Fibroblast of lung (primary cell): ENCODE measurements around the gene SREBF1.

Experiments used
- EZH2 ChIP-seq: IDR thresholded peaks from 2 replicates; pipeline ENCODE4 v1.5.1; 2012; ENCODE audit warnings: low read length, control low read depth, mild to moderate bottlenecking; ENCODE audit errors: missing control alignments
- TF ChIP-seq, protein P1 (sequence below), 2 donors: IDR thresholded peaks in 1 of 2; conservative IDR thresholded peaks in 1 of 2; 1 replicate in 1 of 2; 2 replicates in 1 of 2; pipeline ENCODE4 v1.5.1; 2011 to 2012; ENCODE audit warnings: low read length in 2 of 2, control low read depth in 1 of 2, inconsistent platforms in 1 of 2, low read depth in 1 of 2, mild to moderate bottlenecking in 1 of 2

DNA sequence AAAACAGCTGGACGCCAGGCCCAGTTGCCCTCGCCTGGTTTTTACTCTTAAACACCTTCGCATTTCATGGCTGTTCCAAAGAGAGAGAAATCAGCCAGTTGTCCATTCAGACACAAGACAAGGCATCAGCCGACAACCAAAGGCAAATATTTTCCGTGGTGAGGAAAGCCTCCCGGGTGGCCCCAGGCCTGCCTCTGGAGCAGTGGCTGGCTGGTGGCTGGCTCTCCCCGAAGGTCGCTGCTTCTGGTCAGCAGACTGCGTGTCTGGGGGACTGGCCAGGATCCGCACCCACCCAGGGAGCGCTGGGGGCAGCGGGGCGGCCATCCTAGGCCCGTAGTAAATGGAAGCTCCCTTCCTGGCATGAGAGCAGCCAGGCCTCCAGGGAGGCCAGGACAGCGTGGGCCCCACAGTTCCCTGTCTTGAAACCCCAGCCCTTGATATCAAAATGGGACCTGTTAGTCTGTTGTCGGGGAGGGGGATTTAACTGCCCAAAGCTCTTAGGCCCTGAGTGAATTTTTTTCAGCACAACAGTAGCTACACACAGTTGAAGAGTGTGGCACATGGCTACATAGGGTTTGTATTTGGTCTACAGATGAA, 57.7 kb downstream of the SREBF1 start:
- no peak for TF ChIP-seq EZH2
- TF ChIP-seq, protein P1, sequence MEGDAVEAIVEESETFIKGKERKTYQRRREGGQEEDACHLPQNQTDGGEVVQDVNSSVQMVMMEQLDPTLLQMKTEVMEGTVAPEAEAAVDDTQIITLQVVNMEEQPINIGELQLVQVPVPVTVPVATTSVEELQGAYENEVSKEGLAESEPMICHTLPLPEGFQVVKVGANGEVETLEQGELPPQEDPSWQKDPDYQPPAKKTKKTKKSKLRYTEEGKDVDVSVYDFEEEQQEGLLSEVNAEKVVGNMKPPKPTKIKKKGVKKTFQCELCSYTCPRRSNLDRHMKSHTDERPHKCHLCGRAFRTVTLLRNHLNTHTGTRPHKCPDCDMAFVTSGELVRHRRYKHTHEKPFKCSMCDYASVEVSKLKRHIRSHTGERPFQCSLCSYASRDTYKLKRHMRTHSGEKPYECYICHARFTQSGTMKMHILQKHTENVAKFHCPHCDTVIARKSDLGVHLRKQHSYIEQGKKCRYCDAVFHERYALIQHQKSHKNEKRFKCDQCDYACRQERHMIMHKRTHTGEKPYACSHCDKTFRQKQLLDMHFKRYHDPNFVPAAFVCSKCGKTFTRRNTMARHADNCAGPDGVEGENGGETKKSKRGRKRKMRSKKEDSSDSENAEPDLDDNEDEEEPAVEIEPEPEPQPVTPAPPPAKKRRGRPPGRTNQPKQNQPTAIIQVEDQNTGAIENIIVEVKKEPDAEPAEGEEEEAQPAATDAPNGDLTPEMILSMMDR (conservative IDR thresholded peaks at IDR 0.05 in 1 of 2, IDR thresholded peaks at IDR 0.05 in 1 of 2; ENCODE audit: low read depth in 1 of 2, low read length in 2 of 2): no peak
